GM10266 (cell line): ENCODE results near the gene KRTAP5-6.
A peak's percentile ranks its signal among the peaks of the same experiment; 100 is the strongest.

Source experiments
- DNase-seq: peaks from one replicate; pipeline ENCODE4 v3.0.0; 2012; ENCODE audit errors: extremely low spot score
- TF ChIP-seq, protein P1 (sequence below): IDR thresholded peaks from 2 replicates; pipeline ENCODE4 v1.5.1; 2012; ENCODE audit warnings: mild to moderate bottlenecking, low read depth; ENCODE audit not compliant: control insufficient read depth, insufficient read depth; ENCODE audit errors: missing control alignments

Gene KRTAP5-6

DNA sequence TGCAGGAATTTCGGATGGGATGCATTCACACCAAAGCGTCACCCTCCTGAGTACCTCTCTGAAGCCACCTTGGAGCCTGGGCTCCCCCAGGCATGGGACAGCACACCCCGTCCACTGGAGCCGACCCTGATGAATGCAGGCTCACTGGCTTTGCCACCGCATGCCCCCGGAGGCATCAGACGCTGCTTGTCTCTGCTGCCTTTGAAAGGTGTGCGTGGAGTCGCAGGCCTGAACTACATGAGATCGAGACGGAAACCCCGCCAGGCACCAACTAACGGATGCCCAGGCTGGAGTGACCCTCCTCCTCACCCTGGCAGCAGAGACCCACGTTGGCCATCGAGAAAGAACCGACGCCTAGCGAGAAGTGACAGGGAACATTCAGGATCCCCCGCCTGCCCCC lies 45.0 kb upstream of the KRTAP5-6 start:
- DNase-seq = no peak
- TF ChIP-seq, protein P1, sequence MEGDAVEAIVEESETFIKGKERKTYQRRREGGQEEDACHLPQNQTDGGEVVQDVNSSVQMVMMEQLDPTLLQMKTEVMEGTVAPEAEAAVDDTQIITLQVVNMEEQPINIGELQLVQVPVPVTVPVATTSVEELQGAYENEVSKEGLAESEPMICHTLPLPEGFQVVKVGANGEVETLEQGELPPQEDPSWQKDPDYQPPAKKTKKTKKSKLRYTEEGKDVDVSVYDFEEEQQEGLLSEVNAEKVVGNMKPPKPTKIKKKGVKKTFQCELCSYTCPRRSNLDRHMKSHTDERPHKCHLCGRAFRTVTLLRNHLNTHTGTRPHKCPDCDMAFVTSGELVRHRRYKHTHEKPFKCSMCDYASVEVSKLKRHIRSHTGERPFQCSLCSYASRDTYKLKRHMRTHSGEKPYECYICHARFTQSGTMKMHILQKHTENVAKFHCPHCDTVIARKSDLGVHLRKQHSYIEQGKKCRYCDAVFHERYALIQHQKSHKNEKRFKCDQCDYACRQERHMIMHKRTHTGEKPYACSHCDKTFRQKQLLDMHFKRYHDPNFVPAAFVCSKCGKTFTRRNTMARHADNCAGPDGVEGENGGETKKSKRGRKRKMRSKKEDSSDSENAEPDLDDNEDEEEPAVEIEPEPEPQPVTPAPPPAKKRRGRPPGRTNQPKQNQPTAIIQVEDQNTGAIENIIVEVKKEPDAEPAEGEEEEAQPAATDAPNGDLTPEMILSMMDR = no peak

DNA sequence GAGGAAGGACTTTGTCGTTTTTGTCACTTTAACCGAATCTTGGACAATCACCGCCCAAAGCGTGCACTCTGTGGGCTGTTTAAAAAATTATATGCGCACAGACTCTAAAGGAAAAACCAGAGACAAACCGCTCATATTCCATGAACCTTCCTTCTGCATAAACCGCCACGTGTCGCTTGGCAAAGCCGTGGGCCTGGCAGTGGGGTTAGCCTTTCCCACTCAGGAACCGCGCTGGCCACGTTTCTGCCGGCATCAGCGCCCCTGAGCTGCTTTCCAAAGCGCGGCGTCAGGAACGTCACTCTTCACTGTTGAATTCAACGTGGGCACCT lies 44.6 kb upstream of the KRTAP5-6 start:
- TF ChIP-seq, protein P1 = peak; percentile 7
- no peak for DNase-seq

DNA sequence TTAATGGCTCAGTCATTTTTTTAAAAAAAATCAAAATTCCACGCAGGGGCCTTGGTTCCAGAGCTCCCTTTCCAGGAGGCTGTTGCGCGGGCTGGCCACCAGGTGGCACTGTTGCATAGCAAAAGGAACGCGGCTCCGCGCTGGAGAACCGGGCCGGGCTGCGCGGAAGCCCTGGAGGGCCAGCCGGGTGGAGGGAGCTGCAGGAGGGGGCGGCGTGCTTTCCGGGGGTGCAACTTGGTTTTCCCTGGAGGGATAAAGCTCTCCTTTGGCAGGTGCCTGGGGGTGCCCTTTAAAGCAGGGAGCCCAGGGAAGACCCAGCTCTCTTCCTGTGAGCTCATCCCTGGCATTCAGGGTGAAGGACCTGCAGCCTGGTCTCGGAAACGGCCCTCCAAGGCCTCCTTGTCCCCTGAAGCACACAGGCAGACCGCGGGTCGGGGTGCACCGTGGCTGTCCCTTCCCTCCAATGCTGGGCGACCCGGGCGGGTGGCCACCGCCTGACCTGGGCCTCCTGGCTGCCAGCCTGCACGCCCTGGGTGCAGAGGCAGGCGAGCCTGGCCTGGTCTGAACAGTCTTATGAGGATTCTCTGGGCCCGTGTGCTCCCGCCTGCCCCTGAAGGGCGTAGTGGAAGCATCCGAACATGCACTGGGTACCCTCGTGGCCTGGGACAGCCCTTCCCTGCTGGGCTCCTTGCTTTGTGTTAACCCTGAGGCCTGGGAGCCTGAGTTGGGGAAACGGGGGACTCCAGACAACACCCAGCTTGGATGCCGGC lies 44.0 kb upstream of the KRTAP5-6 start:
- TF ChIP-seq, protein P1 = peak; percentile 96
- DNase-seq = peak; percentile 91

DNA sequence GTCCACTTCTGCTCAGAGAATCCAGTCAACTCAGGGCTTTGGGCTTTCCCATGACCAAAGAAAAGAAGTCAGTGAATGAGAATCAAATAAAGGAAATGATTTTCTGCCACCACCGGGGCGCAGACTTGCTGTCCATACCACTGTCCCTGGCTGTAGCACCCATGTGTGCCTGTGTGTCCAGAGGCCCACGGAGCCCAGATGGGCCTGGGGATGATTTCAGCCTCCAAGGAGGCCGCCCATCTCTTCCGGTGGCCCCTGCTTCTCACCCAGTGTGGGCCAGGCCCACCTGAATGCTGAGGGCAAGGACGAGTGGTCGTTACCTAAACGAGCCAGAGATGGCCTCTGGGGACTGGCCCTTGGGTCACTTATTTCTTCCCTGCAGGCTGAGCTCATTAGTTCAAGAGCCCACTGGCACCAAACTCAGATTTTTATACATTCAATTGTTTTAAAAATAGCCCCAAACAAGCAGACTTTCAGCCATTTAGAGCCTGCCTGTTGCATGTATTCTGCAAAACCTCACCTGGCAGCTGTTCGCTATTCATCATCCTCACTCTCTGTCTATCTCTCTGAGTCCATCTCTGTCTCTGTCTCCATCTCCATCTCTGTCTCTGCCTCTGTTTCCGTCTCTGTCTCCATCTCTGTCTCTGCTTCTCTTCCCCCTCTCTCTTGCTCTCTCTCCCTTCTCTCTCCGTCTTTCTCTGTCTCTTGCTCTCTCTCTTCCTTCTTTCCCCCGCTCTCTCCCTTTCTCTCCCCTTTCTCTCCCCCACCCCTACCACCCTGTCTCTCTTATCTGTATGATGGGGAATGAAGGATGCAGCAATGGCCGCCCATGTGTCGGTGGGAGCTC lies 43.2 kb upstream of the KRTAP5-6 start:
- no peak for DNase-seq
- TF ChIP-seq, protein P1 = no peak

DNA sequence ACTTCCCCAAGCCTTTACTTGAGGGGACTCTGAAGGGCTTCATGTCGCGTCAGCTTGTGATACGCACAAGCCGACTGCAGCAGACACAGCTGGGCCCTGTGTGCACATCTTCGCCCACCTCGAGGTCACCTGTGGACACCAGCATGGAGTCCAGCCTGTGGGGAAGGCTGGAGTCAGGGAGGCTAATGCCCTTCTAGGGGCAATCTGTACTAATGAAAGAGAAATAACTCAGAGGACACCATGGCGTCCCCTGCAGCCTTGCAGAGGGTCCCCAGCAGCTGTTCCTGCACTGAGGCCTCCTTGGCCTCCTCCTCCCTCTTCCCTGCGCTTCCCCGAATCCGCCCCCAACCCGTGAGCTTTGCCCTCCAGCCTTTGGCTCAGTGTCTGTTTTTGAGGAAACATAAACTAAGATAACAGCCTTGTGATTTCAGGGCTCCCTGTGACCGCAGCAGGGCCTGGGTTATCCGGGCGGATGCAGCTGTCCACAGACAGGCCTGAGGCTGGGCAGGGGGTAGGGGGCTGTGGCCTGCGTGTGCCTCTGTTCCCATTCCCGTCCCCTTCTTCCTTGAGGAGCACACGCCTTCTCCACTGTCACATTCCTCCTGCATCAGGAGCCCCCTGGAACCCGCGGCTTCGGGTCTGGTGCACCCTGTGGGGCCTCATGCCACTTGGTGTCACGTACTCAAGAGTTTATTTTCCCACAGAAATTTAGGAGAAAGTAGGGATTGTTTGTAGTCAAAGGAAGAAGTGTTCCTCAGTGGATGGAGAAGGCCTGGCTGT lies 42.4 kb upstream of the KRTAP5-6 start:
- TF ChIP-seq, protein P1 = no peak
- DNase-seq = no peak

DNA sequence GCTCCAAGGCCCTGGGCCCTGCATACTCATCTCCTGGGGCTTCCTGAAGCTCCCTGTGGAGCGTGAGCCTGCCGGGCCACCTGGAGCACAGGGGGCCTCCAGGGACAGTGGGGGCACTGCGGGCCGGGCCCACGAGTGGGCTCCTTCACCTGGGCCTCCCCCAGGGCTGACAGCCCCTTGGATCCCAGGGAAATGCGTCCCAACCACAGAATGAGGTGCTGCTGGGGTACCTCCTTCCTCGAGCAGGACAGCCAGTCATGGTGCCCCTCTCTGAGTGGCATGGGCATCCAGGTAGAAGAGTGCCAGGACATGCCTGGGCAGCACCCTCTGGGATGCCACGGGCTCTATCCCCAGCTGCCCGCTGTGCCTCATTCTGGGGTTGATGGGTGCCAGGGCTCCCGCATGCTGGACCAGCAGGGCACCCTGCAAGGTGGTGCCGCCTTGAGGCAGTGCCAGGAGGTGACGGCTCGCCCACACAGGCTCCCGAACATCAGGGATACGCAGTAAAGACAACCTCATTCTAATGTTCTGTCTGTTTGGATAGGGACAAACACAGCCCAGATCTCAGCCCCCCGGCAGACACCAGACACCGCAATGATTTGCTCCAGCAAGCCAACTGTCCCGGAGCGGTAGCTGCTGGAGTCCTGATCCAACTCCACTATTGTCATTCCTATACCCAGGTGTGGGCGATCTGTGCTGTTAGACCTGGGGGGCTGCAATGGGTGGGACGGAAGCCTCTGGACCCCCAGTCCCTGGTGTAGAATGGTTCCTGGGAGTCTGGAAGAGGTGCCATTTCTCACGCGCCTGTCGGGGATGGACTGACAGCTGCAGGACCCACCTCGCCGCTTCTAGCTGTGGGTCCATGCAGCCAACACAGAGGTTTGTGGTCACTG lies 41.6 kb upstream of the KRTAP5-6 start:
- no peak for DNase-seq
- TF ChIP-seq, protein P1 = no peak
